ENCODE measurements around the gene RHOD.

GRCh38 chr11:67033661-67034166 is 22.9 kb upstream of the RHOD start:
- TF ChIP-seq POLR2A (IDR thresholded peaks at IDR 0.05) (no peak), CTCF (IDR thresholded peaks at IDR 0.05) (no peak)
